Activated CD4-positive, alpha-beta T cell treated with anti-CD3 and anti-CD28 coated beads, Interleukin-2, amount 10 ng/mL, durations not matched to agents 24 days and 14 days (primary cell): ENCODE data around the gene HYLS1. TPM values are rescaled to one million over a fixed set of nuclear protein-coding genes. Genes with fewer than 3 reads are reported as not detected.
"Not testable (repeated sequence)": the region's sequence is repeated elsewhere in the genome, so short reads cannot be mapped to it uniquely, and the experiment has no call there.

Experiments used
- DNase-seq: peaks from one replicate; pipeline ENCODE4 v3.0.0; 2022
- H3K27ac Mint-ChIP-seq: one replicate; pipeline ENCODE4 v1.8.0; 2022; ENCODE audit warnings: mild to moderate bottlenecking, mixed read lengths
- H3K27me3 Mint-ChIP-seq: one replicate; pipeline ENCODE4 v1.8.0; 2022; ENCODE audit warnings: mixed read lengths
- H3K36me3 Mint-ChIP-seq: one replicate; pipeline ENCODE4 v1.8.0; 2022; ENCODE audit warnings: low read depth, mild to moderate bottlenecking, mixed read lengths
- H3K4me1 Mint-ChIP-seq: one replicate; pipeline ENCODE4 v1.8.0; 2021; ENCODE audit warnings: mixed read lengths
- H3K4me3 Mint-ChIP-seq: one replicate; pipeline ENCODE4 v1.8.0; 2022; ENCODE audit warnings: mild to moderate bottlenecking, moderate library complexity, mixed read lengths
- H3K9me3 Mint-ChIP-seq: one replicate; pipeline ENCODE4 v1.8.0; 2021; ENCODE audit warnings: mixed read lengths
- intact Hi-C: fragments of 100-400 bp; cut with micrococcal nuclease; formaldehyde crosslinking; loops from one replicate; pipeline ENCODE4 v1.15.1; 2023
- total RNA-seq: library from RNA; stranded (reverse); gene quantifications from 2 replicates; pipeline ENCODE4 v1.2.3, GENCODE V29; 2022

The HYLS1 gene
- total RNA-seq, 1 donor from 2014 or later: 7.6 TPM

- Mint-ChIP-seq H3K4me3 (peak overlapping the region; percentile 89), H3K27me3 (peaks cover 4% of the 10 kb centered on the region), H3K27ac (peak overlapping the region; percentile 97), H3K4me1 (peaks cover 32% of the 10 kb centered on the region), H3K36me3 (peaks cover 6% of the 10 kb centered on the region), H3K9me3 (no peaks in the 10 kb centered on the region)
- DNase-seq: peak; percentile 87
- intact Hi-C loops: loop anchor here (1.0 to 10.0 kb wide), 8 partner anchors 16 to 932 kb away; partner anchors contain the start of genes CCDC15, EI24, FAM118B and PUS3
These were observed 483 bp upstream of the HYLS1 start for GRCh38 chr11:125886997-125887372.

- no peak overlapping the region for H3K27ac Mint-ChIP-seq
- H3K9me3 Mint-ChIP-seq: no peaks in the 10 kb centered on the region
- peaks cover 41% of the 10 kb centered on the region for H3K4me1 Mint-ChIP-seq
- intact Hi-C loops: no loop called here
- H3K36me3 Mint-ChIP-seq: peaks cover 36% of the 10 kb centered on the region
- peak overlapping the region; percentile 24 for H3K4me3 Mint-ChIP-seq
- H3K27me3 Mint-ChIP-seq: peaks cover 4% of the 10 kb centered on the region
- DNase-seq: no peak
These were observed 3.1 kb downstream of the HYLS1 start for GRCh38 chr11:125890447-125891100.

GRCh38 chr11:125892071-125892470 lies 4.6 kb downstream of the HYLS1 start:
- no peaks in the 10 kb centered on the region for H3K9me3 Mint-ChIP-seq
- no peak overlapping the region for H3K4me3 Mint-ChIP-seq
- intact Hi-C loops: no loop called here
- peaks cover 49% of the 10 kb centered on the region for H3K36me3 Mint-ChIP-seq
- no peak for DNase-seq
- H3K27ac Mint-ChIP-seq: no peak overlapping the region
- peaks cover 41% of the 10 kb centered on the region for H3K4me1 Mint-ChIP-seq
- peaks cover 4% of the 10 kb centered on the region for H3K27me3 Mint-ChIP-seq

GRCh38 chr11:125892994-125893393 lies 5.5 kb downstream of the HYLS1 start:
- no peak for DNase-seq
- no peaks in the 10 kb centered on the region for H3K9me3 Mint-ChIP-seq
- intact Hi-C loops: no loop called here
- H3K4me1 Mint-ChIP-seq: peaks cover 42% of the 10 kb centered on the region
- H3K27ac Mint-ChIP-seq: no peak overlapping the region
- H3K27me3 Mint-ChIP-seq: no peaks in the 10 kb centered on the region
- no peak overlapping the region for H3K4me3 Mint-ChIP-seq
- peaks cover 51% of the 10 kb centered on the region for H3K36me3 Mint-ChIP-seq

- no peak for DNase-seq
- Mint-ChIP-seq H3K9me3 (no peaks in the 10 kb centered on the region), H3K27ac (peak overlapping the region; percentile 56), H3K4me1 (peaks cover 35% of the 10 kb centered on the region), H3K27me3 (peaks cover 24% of the 10 kb centered on the region), H3K4me3 (peak overlapping the region; percentile 95), H3K36me3 (peaks cover 34% of the 10 kb centered on the region)
- intact Hi-C loops: loop anchor here (5.0 kb wide), 2 partner anchors 160 to 790 kb away; partner anchors contain the start of genes CDON and TMEM218
These were observed 14.4 kb downstream of the HYLS1 start for GRCh38 chr11:125901872-125902271.

GRCh38 chr11:125902277-125902926 lies 14.9 kb downstream of the HYLS1 start:
- Mint-ChIP-seq H3K9me3 (no peaks in the 10 kb centered on the region), H3K27me3 (peaks cover 25% of the 10 kb centered on the region), H3K4me3 (peak overlapping the region; percentile 95), H3K27ac (peak overlapping the region; percentile 94), H3K4me1 (peaks cover 32% of the 10 kb centered on the region), H3K36me3 (peaks cover 33% of the 10 kb centered on the region)
- intact Hi-C loops: loop anchor here (5.0 kb wide), 2 partner anchors 160 to 790 kb away; partner anchors contain the start of genes CDON and TMEM218
- no peak for DNase-seq

- Mint-ChIP-seq H3K4me3 (peak within 1 kb of the TSS; percentile 95), H3K36me3 (peaks cover 26% of the 10 kb centered on the region), H3K27me3 (peaks cover 29% of the 10 kb centered on the region), H3K9me3 (no peaks in the 10 kb centered on the region), H3K27ac (peak within 1 kb of the TSS; percentile 94), H3K4me1 (peaks cover 28% of the 10 kb centered on the region)
- intact Hi-C loops: loop anchor here (1.0 to 5.0 kb wide), 5 partner anchors 16 to 791 kb away; partner anchors contain the start of genes CDON, FAM118B, HYLS1 and RPUSD4
- DNase-seq: peak; percentile 97
These were observed 15.7 kb downstream of the HYLS1 start, which contains the start of gene PUS3 for GRCh38 chr11:125902927-125903710. Gene PUS3 (minus strand): TSS chr11:125903206. CDS start chr11:125896284, 6,922 bp downstream.

- Mint-ChIP-seq H3K4me3 (peak within 1 kb of the TSS; percentile 95), H3K4me1 (peaks cover 28% of the 10 kb centered on the region), H3K27ac (peak within 1 kb of the TSS; percentile 94), H3K27me3 (peaks cover 35% of the 10 kb centered on the region), H3K36me3 (peaks cover 25% of the 10 kb centered on the region), H3K9me3 (no peaks in the 10 kb centered on the region)
- intact Hi-C loops: loop anchor here (1.0 to 5.0 kb wide), 5 partner anchors 17 to 792 kb away; partner anchors contain the start of genes CDON, FAM118B, HYLS1 and RPUSD4
- DNase-seq: peak; percentile 70
These were observed 16.5 kb downstream of the HYLS1 start, which contains the start of gene DDX25 for GRCh38 chr11:125903711-125904659. Gene DDX25 (plus strand): TSS chr11:125904508. CDS start chr11:125904518, 10 bp downstream.

GRCh38 chr11:125904678-125905077 lies 17.2 kb downstream of the HYLS1 start:
- Mint-ChIP-seq H3K9me3 (no peaks in the 10 kb centered on the region), H3K36me3 (peaks cover 18% of the 10 kb centered on the region), H3K4me1 (peaks cover 21% of the 10 kb centered on the region), H3K4me3 (peak overlapping the region; percentile 62), H3K27me3 (peaks cover 35% of the 10 kb centered on the region), H3K27ac (no peak overlapping the region)
- DNase-seq: no peak
- intact Hi-C loops: loop anchor here (5.0 kb wide), 2 partner anchors 158 to 792 kb away; partner anchors contain the start of genes CDON and TMEM218

- H3K36me3 Mint-ChIP-seq: no peaks in the 10 kb centered on the region
- H3K27ac Mint-ChIP-seq: no peak overlapping the region
- DNase-seq: no peak
- intact Hi-C loops: no loop called here
- H3K9me3 Mint-ChIP-seq: no peaks in the 10 kb centered on the region
- H3K27me3 Mint-ChIP-seq: peaks cover 42% of the 10 kb centered on the region
- no peaks in the 10 kb centered on the region for H3K4me1 Mint-ChIP-seq
- H3K4me3 Mint-ChIP-seq: no peak overlapping the region
These were observed 22.9 kb downstream of the HYLS1 start for GRCh38 chr11:125910226-125910849.

- H3K27ac Mint-ChIP-seq, H3K9me3 Mint-ChIP-seq, intact Hi-C loops, H3K4me3 Mint-ChIP-seq, DNase-seq, H3K4me1 Mint-ChIP-seq, H3K36me3 Mint-ChIP-seq: not testable (repeated sequence)
- peaks cover 33% of the 10 kb centered on the region for H3K27me3 Mint-ChIP-seq
These were observed 27.1 kb downstream of the HYLS1 start for GRCh38 chr11:125914601-125915000.

GRCh38 chr11:125916683-125917347 lies 29.3 kb downstream of the HYLS1 start:
- Mint-ChIP-seq H3K27ac (no peak overlapping the region), H3K4me3 (no peak overlapping the region), H3K9me3 (no peaks in the 10 kb centered on the region), H3K4me1 (no peaks in the 10 kb centered on the region), H3K27me3 (peaks cover 20% of the 10 kb centered on the region), H3K36me3 (no peaks in the 10 kb centered on the region)
- intact Hi-C loops: no loop called here
- no peak for DNase-seq
